Liver (tissue), 2 donors: ENCODE data around the gene PIPOX.

Experiments used
- HNF4G ChIP-seq: IDR thresholded peaks from 2 replicates; pipeline ENCODE4 v1.6.1; 2016; ENCODE audit warnings: antibody characterized with exemption
- YY1 ChIP-seq: IDR thresholded peaks from 2 replicates; pipeline ENCODE4 v1.6.1; 2016; ENCODE audit warnings: antibody characterized with exemption, mild to moderate bottlenecking
- donor health status: healthy.

GRCh38 chr17:29070308-29070707 is 27.4 kb downstream of the PIPOX start:
- TF ChIP-seq YY1 (no peak), HNF4G (no peak)
